ENCODE results near the gene GPR68.

Gene GPR68

GRCh38 chr14:91282954-91283645 lies 38.6 kb upstream of the GPR68 start:
- Histone ChIP-seq H3K4me1 (ENCODE audit: control insufficient read depth in 2 of 2, insufficient read depth in 1 of 2, low read depth in 1 of 2, low read length in 2 of 2) (peaks cover 0 to 2% of the 10 kb centered on the region in 2 donors), H2AK5ac (ENCODE audit: low read depth, low read length) (peak overlapping the region; percentile 11), H3K9ac (ENCODE audit: low read depth, low read length, poor library complexity) (peak overlapping the region; percentile 21), H4K91ac (ENCODE audit: low read depth, low read length, poor library complexity) (no peak overlapping the region), H3K27me3 (ENCODE audit: control insufficient read depth in 3 of 3, insufficient read depth in 3 of 3, low read depth in 1 of 3, low read length in 3 of 3) (no peaks in the 10 kb centered on the region), H3K27ac (replicated peaks; ENCODE audit: low read length) (no peak overlapping the region), H2BK120ac (ENCODE audit: low read depth, low read length) (no peak overlapping the region), H3K4me2 (ENCODE audit: insufficient read depth, low read length, poor library complexity, severe bottlenecking) (no peak overlapping the region), H3K18ac (ENCODE audit: low read length) (peak overlapping the region; percentile 81), H2BK5ac (ENCODE audit: low read length) (no peak overlapping the region), H2AFZ (ENCODE audit: low read length) (no peak overlapping the region), H2BK15ac (ENCODE audit: low read length) (no peak overlapping the region), H3K14ac (ENCODE audit: low read length) (no peak overlapping the region), H4K8ac (ENCODE audit: low read depth, low read length) (no peak overlapping the region), H3K36me3 (replicated peaks in 1 of 2; ENCODE audit: control insufficient read depth in 2 of 2, insufficient read depth in 2 of 2, low read length in 2 of 2) (peaks cover 37 to 99% of the 10 kb centered on the region in 2 donors), H3K4ac (ENCODE audit: low read length) (no peak overlapping the region), H3K9me3 (replicated peaks in 1 of 2; ENCODE audit: control insufficient read depth in 2 of 2, insufficient read depth in 1 of 2, low read depth in 1 of 2, low read length in 2 of 2) (no peaks in the 10 kb centered on the region), H3K23ac (ENCODE audit: low read depth, low read length, poor library complexity) (no peak overlapping the region), H3K79me1 (ENCODE audit: low read depth, low read length) (no peaks in the 10 kb centered on the region), H3K4me3 (ENCODE audit: low read length in 2 of 2) (no peak overlapping the region), H2BK12ac (ENCODE audit: low read length) (no peak overlapping the region)
- 100% methylated on average over 1 of the region's 14 CpGs for WGBS, 2 donors (ENCODE audit: extremely low coverage in 2 of 2, insufficient read length in 2 of 2, insufficient replicate concordance in 1 of 2)
- no peak for DNase-seq (ENCODE audit: low spot score)

DNA sequence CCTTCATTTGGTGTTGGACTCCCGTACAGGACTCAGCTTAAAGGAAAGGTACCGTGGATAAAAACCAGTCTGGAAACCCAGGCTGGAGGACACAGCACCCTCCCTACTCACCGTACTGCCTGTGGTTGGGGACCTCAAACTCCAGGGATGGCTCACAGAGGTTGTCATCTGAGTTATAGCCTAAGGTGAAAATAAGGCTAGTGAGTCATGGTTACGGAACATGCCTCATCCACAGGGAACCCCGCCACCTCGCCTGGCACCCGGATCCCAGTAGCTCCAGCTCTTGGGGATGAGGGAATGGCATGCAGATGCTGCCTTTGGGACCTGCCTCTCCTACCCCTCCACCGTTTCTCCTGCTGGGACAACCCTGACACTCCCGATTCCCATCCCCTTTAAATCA lies 36.8 kb upstream of the GPR68 start:
- DNase-seq (ENCODE audit: low spot score) = no peak
- H2AFZ ChIP-seq (ENCODE audit: low read length) = no peak overlapping the region
- H3K23ac ChIP-seq (ENCODE audit: low read depth, low read length, poor library complexity) = no peak overlapping the region
- no peak overlapping the region for H3K4me2 ChIP-seq (ENCODE audit: insufficient read depth, low read length, poor library complexity, severe bottlenecking)
- H2BK12ac ChIP-seq (ENCODE audit: low read length) = no peak overlapping the region
- peaks cover 0 to 2% of the 10 kb centered on the region in 2 donors for H3K4me1 ChIP-seq (ENCODE audit: control insufficient read depth in 2 of 2, insufficient read depth in 1 of 2, low read depth in 1 of 2, low read length in 2 of 2)
- no peak overlapping the region for H4K91ac ChIP-seq (ENCODE audit: low read depth, low read length, poor library complexity)
- no peak overlapping the region for H3K4me3 ChIP-seq (ENCODE audit: low read length in 2 of 2)
- H2BK15ac ChIP-seq (ENCODE audit: low read length) = no peak overlapping the region
- no CpG with 5 or more reads among the region's 9 CpGs for WGBS, 2 donors (ENCODE audit: extremely low coverage in 2 of 2, insufficient read length in 2 of 2, insufficient replicate concordance in 1 of 2)
- no peak overlapping the region for H4K8ac ChIP-seq (ENCODE audit: low read depth, low read length)
- H3K79me1 ChIP-seq (ENCODE audit: low read depth, low read length) = no peaks in the 10 kb centered on the region
- H2BK120ac ChIP-seq (ENCODE audit: low read depth, low read length) = no peak overlapping the region
- peaks cover 46 to 100% of the 10 kb centered on the region in 2 donors for H3K36me3 ChIP-seq (replicated peaks in 1 of 2; ENCODE audit: control insufficient read depth in 2 of 2, insufficient read depth in 2 of 2, low read length in 2 of 2)
- H3K9me3 ChIP-seq (replicated peaks in 1 of 2; ENCODE audit: control insufficient read depth in 2 of 2, insufficient read depth in 1 of 2, low read depth in 1 of 2, low read length in 2 of 2) = no peaks in the 10 kb centered on the region
- H3K27me3 ChIP-seq (ENCODE audit: control insufficient read depth in 3 of 3, insufficient read depth in 3 of 3, low read depth in 1 of 3, low read length in 3 of 3) = no peaks in the 10 kb centered on the region
- no peak overlapping the region for H3K9ac ChIP-seq (ENCODE audit: low read depth, low read length, poor library complexity)
- no peak overlapping the region for H2AK5ac ChIP-seq (ENCODE audit: low read depth, low read length)
- no peak overlapping the region for H3K4ac ChIP-seq (ENCODE audit: low read length)
- H2BK5ac ChIP-seq (ENCODE audit: low read length) = no peak overlapping the region
- H3K27ac ChIP-seq (replicated peaks; ENCODE audit: low read length) = no peak overlapping the region
- no peak overlapping the region for H3K14ac ChIP-seq (ENCODE audit: low read length)
- H3K18ac ChIP-seq (ENCODE audit: low read length) = no peak overlapping the region

GRCh38 chr14:91280129-91280528 lies 35.6 kb upstream of the GPR68 start:
- Histone ChIP-seq H4K8ac (ENCODE audit: low read depth, low read length) (no peak overlapping the region), H3K9ac (ENCODE audit: low read depth, low read length, poor library complexity) (no peak overlapping the region), H3K79me1 (ENCODE audit: low read depth, low read length) (no peaks in the 10 kb centered on the region), H3K4me2 (ENCODE audit: insufficient read depth, low read length, poor library complexity, severe bottlenecking) (no peak overlapping the region), H2BK120ac (ENCODE audit: low read depth, low read length) (no peak overlapping the region), H3K27ac (replicated peaks; ENCODE audit: low read length) (no peak overlapping the region), H2BK12ac (ENCODE audit: low read length) (no peak overlapping the region), H4K91ac (ENCODE audit: low read depth, low read length, poor library complexity) (no peak overlapping the region), H2AFZ (ENCODE audit: low read length) (no peak overlapping the region), H3K4me1 (ENCODE audit: control insufficient read depth in 2 of 2, insufficient read depth in 1 of 2, low read depth in 1 of 2, low read length in 2 of 2) (no peaks in the 10 kb centered on the region), H2BK15ac (ENCODE audit: low read length) (no peak overlapping the region), H3K4me3 (ENCODE audit: low read length in 2 of 2) (no peak overlapping the region), H3K18ac (ENCODE audit: low read length) (no peak overlapping the region), H3K14ac (ENCODE audit: low read length) (no peak overlapping the region), H3K9me3 (replicated peaks in 1 of 2; ENCODE audit: control insufficient read depth in 2 of 2, insufficient read depth in 1 of 2, low read depth in 1 of 2, low read length in 2 of 2) (no peaks in the 10 kb centered on the region), H2AK5ac (ENCODE audit: low read depth, low read length) (no peak overlapping the region), H3K27me3 (ENCODE audit: control insufficient read depth in 3 of 3, insufficient read depth in 3 of 3, low read depth in 1 of 3, low read length in 3 of 3) (no peaks in the 10 kb centered on the region), H3K36me3 (replicated peaks in 1 of 2; ENCODE audit: control insufficient read depth in 2 of 2, insufficient read depth in 2 of 2, low read length in 2 of 2) (peaks cover 49 to 93% of the 10 kb centered on the region in 2 donors), H3K4ac (ENCODE audit: low read length) (no peak overlapping the region), H3K23ac (ENCODE audit: low read depth, low read length, poor library complexity) (no peak overlapping the region), H2BK5ac (ENCODE audit: low read length) (no peak overlapping the region)
- WGBS, 2 donors (ENCODE audit: extremely low coverage in 2 of 2, insufficient read length in 2 of 2, insufficient replicate concordance in 1 of 2) = no CpG with 5 or more reads among the region's 5 CpGs
- no peak for DNase-seq (ENCODE audit: low spot score)

- Histone ChIP-seq H4K8ac (ENCODE audit: low read depth, low read length) (no peak overlapping the region), H2BK120ac (ENCODE audit: low read depth, low read length) (no peak overlapping the region), H3K23ac (ENCODE audit: low read depth, low read length, poor library complexity) (no peak overlapping the region), H2AFZ (ENCODE audit: low read length) (no peak overlapping the region), H3K9ac (ENCODE audit: low read depth, low read length, poor library complexity) (no peak overlapping the region), H3K4me2 (ENCODE audit: insufficient read depth, low read length, poor library complexity, severe bottlenecking) (no peak overlapping the region), H3K27me3 (ENCODE audit: control insufficient read depth in 3 of 3, insufficient read depth in 3 of 3, low read depth in 1 of 3, low read length in 3 of 3) (no peaks in the 10 kb centered on the region), H3K4me1 (ENCODE audit: control insufficient read depth in 2 of 2, insufficient read depth in 1 of 2, low read depth in 1 of 2, low read length in 2 of 2) (no peaks in the 10 kb centered on the region), H3K18ac (ENCODE audit: low read length) (no peak overlapping the region), H2AK5ac (ENCODE audit: low read depth, low read length) (no peak overlapping the region), H3K4me3 (ENCODE audit: low read length in 2 of 2) (no peak overlapping the region), H2BK5ac (ENCODE audit: low read length) (no peak overlapping the region), H2BK12ac (ENCODE audit: low read length) (no peak overlapping the region), H3K27ac (replicated peaks; ENCODE audit: low read length) (no peak overlapping the region), H4K91ac (ENCODE audit: low read depth, low read length, poor library complexity) (no peak overlapping the region), H3K14ac (ENCODE audit: low read length) (no peak overlapping the region), H3K9me3 (replicated peaks in 1 of 2; ENCODE audit: control insufficient read depth in 2 of 2, insufficient read depth in 1 of 2, low read depth in 1 of 2, low read length in 2 of 2) (no peaks in the 10 kb centered on the region), H3K79me1 (ENCODE audit: low read depth, low read length) (no peaks in the 10 kb centered on the region), H3K4ac (ENCODE audit: low read length) (no peak overlapping the region), H3K36me3 (replicated peaks in 1 of 2; ENCODE audit: control insufficient read depth in 2 of 2, insufficient read depth in 2 of 2, low read length in 2 of 2) (peaks cover 54 to 93% of the 10 kb centered on the region in 2 donors), H2BK15ac (ENCODE audit: low read length) (no peak overlapping the region)
- no peak for DNase-seq (ENCODE audit: low spot score)
- no CpG with 5 or more reads among the region's 10 CpGs for WGBS, 2 donors (ENCODE audit: extremely low coverage in 2 of 2, insufficient read length in 2 of 2, insufficient replicate concordance in 1 of 2)
Measured at GRCh38 chr14:91279354-91279753, 34.9 kb upstream of the GPR68 start.
